ENCODE measurements around the gene WDR7. TPM values are rescaled to one million over a fixed set of nuclear protein-coding genes. Genes with fewer than 3 reads are reported as not detected.

WDR7 gene
- total RNA-seq, 4 donors from 2014 or later: 22.6 to 39.0 (median 31.2) TPM

- TF ChIP-seq POLR2A (IDR thresholded peaks at IDR 0.05): no peak
- TF ChIP-seq CTCF (IDR thresholded peaks at IDR 0.05): no peak
- TF ChIP-seq EP300 (IDR thresholded peaks at IDR 0.05): no peak
- DNase-seq (ENCODE audit: low spot score in 2 of 2): no peak
- Histone ChIP-seq H3K4me1 (no peaks in the 10 kb centered on the region), H3K27ac (no peak overlapping the region), H3K36me3 (peaks cover 0 to 5% (median 0%) of the 10 kb centered on the region in 3 donors), H3K27me3 (no peaks in the 10 kb centered on the region), H3K9me3 (no peaks in the 10 kb centered on the region), H3K4me3 (no peak overlapping the region)
Observed at GRCh38 chr18:56747857-56748256, 96.7 kb downstream of the WDR7 start.

GRCh38 chr18:56748698-56749268 lies 97.6 kb downstream of the WDR7 start:
- no peaks in the 10 kb centered on the region for H3K9me3 ChIP-seq
- H3K36me3 ChIP-seq: peaks cover 0 to 5% (median 0%) of the 10 kb centered on the region in 3 donors
- TF ChIP-seq CTCF (IDR thresholded peaks at IDR 0.05) (peak; percentile 31 to 47 (median 39)), EP300 (IDR thresholded peaks at IDR 0.05) (no peak)
- DNase-seq (ENCODE audit: low spot score in 2 of 2): no peak
- 48 to 71% methylated on average over 2 of the region's 2 CpGs for WGBS, 2 donors
- no peak overlapping the region for H3K4me3 ChIP-seq
- H3K27me3 ChIP-seq: no peaks in the 10 kb centered on the region
- H3K4me1 ChIP-seq: no peaks in the 10 kb centered on the region
- no peak overlapping the region for H3K27ac ChIP-seq

- Histone ChIP-seq H3K4me3 (no peak overlapping the region), H3K4me1 (no peaks in the 10 kb centered on the region), H3K36me3 (peaks cover 0 to 18% (median 0%) of the 10 kb centered on the region in 3 donors), H3K9me3 (no peaks in the 10 kb centered on the region), H3K27me3 (no peaks in the 10 kb centered on the region), H3K27ac (no peak overlapping the region)
- TF ChIP-seq EP300 (IDR thresholded peaks at IDR 0.05) (no peak), POLR2A (IDR thresholded peaks at IDR 0.05) (no peak), CTCF (IDR thresholded peaks at IDR 0.05) (no peak)
- WGBS, 2 donors: 50 to 57% methylated on average over 9 of the region's 9 CpGs
- peak in 1 of 2 donors; percentile 10 for DNase-seq (ENCODE audit: low spot score in 2 of 2)
Observed at GRCh38 chr18:56756966-56757365, 105.8 kb downstream of the WDR7 start.

- no peaks in the 10 kb centered on the region for H3K9me3 ChIP-seq
- no peak for DNase-seq (ENCODE audit: low spot score in 2 of 2)
- peaks cover 0 to 17% (median 0%) of the 10 kb centered on the region in 3 donors for H3K36me3 ChIP-seq
- TF ChIP-seq POLR2A (IDR thresholded peaks at IDR 0.05): no peak
- no peaks in the 10 kb centered on the region for H3K4me1 ChIP-seq
- no peaks in the 10 kb centered on the region for H3K27me3 ChIP-seq
- no peak overlapping the region for H3K4me3 ChIP-seq
- 82 to 86% methylated on average over 3 of the region's 3 CpGs for WGBS, 2 donors
- H3K27ac ChIP-seq: no peak overlapping the region
Observed at GRCh38 chr18:56770097-56770496, 118.9 kb downstream of the WDR7 start.

GRCh38 chr18:56770873-56771272 lies 119.7 kb downstream of the WDR7 start:
- Histone ChIP-seq H3K4me3 (no peak overlapping the region), H3K4me1 (no peaks in the 10 kb centered on the region), H3K9me3 (no peaks in the 10 kb centered on the region), H3K36me3 (peaks cover 0 to 17% (median 0%) of the 10 kb centered on the region in 3 donors), H3K27ac (no peak overlapping the region), H3K27me3 (no peaks in the 10 kb centered on the region)
- DNase-seq (ENCODE audit: low spot score in 2 of 2): no peak
- no peak for TF ChIP-seq POLR2A (IDR thresholded peaks at IDR 0.05)
- TF ChIP-seq CTCF (IDR thresholded peaks at IDR 0.05): no peak
- no peak for TF ChIP-seq EP300 (IDR thresholded peaks at IDR 0.05)

GRCh38 chr18:56775701-56776100 lies 124.5 kb downstream of the WDR7 start:
- Histone ChIP-seq H3K36me3 (peaks cover 0 to 7% (median 0%) of the 10 kb centered on the region in 3 donors), H3K27ac (no peak overlapping the region), H3K27me3 (no peaks in the 10 kb centered on the region), H3K4me1 (no peaks in the 10 kb centered on the region), H3K9me3 (no peaks in the 10 kb centered on the region), H3K4me3 (no peak overlapping the region)
- 72 to 73% methylated on average over 6 of the region's 6 CpGs for WGBS, 2 donors
- TF ChIP-seq EP300 (IDR thresholded peaks at IDR 0.05) (no peak), CTCF (IDR thresholded peaks at IDR 0.05) (no peak), POLR2A (IDR thresholded peaks at IDR 0.05) (no peak)
- no peak for DNase-seq (ENCODE audit: low spot score in 2 of 2)
